PC-3 (cell line): Measurements from ENCODE around the gene LCP1. TPM values are rescaled to one million over a fixed set of nuclear protein-coding genes. Genes with fewer than 3 reads are reported as not detected.

Source experiments
- ATAC-seq: fragments of 200-7000 bp; cut with Tn5 transposase; 2 replicates; pipeline ENCODE4 v1.9.1; 2020; ENCODE audit warnings: mild to moderate bottlenecking, moderate library complexity
- BruUV-seq: library from RNA; stranded (reverse); fragments of 400-500 nt; replicated peaks from 2 replicates; lab custom pipeline; 2021; lab: Mats Ljungman, UMichigan
- CTCF ChIA-PET: fragments of 300-600 bp; sonication (Branson Sonifier 250); formaldehyde crosslinking; loops from one replicate; lab custom pipeline; 2022; ENCODE audit warnings: antibody characterized with exemption; lab: Charles Lee
- POLR2A ChIA-PET: fragments of 300-600 bp; sonication (Branson Sonifier 250); formaldehyde crosslinking; loops from one replicate; lab custom pipeline; 2022; ENCODE audit warnings: antibody characterized with exemption; ENCODE audit not compliant: unreplicated experiment; lab: Charles Lee
- DNase-seq: peaks from one replicate; pipeline ENCODE4 v3.0.0-alpha.2; 2015
- H2AFZ ChIP-seq: fragments of 300-600 bp; sonication (generic); 2 replicates; pipeline ENCODE4 v1.6.0; 2016; ENCODE audit warnings: antibody characterized with exemption, low read length
- H3F3A ChIP-seq: fragments of 300-600 bp; sonication (generic); one replicate; pipeline ENCODE4 v1.6.0; 2017; ENCODE audit warnings: antibody characterized with exemption, low read length, control low read depth, mild to moderate bottlenecking; ENCODE audit not compliant: unreplicated experiment
- H3K27ac ChIP-seq: fragments of 300-600 bp; sonication (generic); 2 replicates; pipeline ENCODE4 v1.5.1; 2016; ENCODE audit warnings: mild to moderate bottlenecking, low read length
- H3K27me3 ChIP-seq: fragments of 300-600 bp; sonication (generic); 2 replicates; pipeline ENCODE4 v1.6.1; 2016; ENCODE audit warnings: low read length, mixed read lengths
- H3K36me3 ChIP-seq: fragments of 300-600 bp; sonication (generic); 2 replicates; pipeline ENCODE4 v1.6.1; 2016; ENCODE audit warnings: low read depth, mixed run types, low read length, mixed read lengths
- H3K4me1 ChIP-seq: fragments of 300-600 bp; sonication (generic); 2 replicates; pipeline ENCODE4 v1.5.1; 2016; ENCODE audit warnings: low read length; ENCODE audit not compliant: insufficient read depth
- H3K4me2 ChIP-seq: fragments of 300-600 bp; sonication (generic); 2 replicates; pipeline ENCODE4 v1.6.0; 2016; ENCODE audit warnings: low read length
- H3K4me3 ChIP-seq: fragments of 300-600 bp; sonication (generic); 2 replicates; pipeline ENCODE4 v1.5.1; 2016; ENCODE audit warnings: mild to moderate bottlenecking, low read length, mixed read lengths
- H3K79me2 ChIP-seq: fragments of 300-600 bp; sonication (generic); 2 replicates; pipeline ENCODE4 v1.6.1; 2017; ENCODE audit warnings: low read length, mixed read lengths
- H3K9ac ChIP-seq: fragments of 300-600 bp; sonication (generic); 2 replicates; pipeline ENCODE4 v1.6.0; 2016; ENCODE audit warnings: mild to moderate bottlenecking, low read length
- H3K9me2 ChIP-seq: fragments of 300-600 bp; sonication (generic); replicated peaks from 2 replicates; pipeline ENCODE4 v1.6.1; 2016; ENCODE audit warnings: mixed run types, low read length, mixed read lengths
- H3K9me3 ChIP-seq: fragments of 300-600 bp; sonication (generic); 2 replicates; pipeline ENCODE4 v1.6.1; 2016; ENCODE audit warnings: low read length, mixed read lengths
- H4K20me1 ChIP-seq: fragments of 300-600 bp; sonication (generic); 2 replicates; pipeline ENCODE4 v1.6.1; 2016; ENCODE audit warnings: low read length, mixed read lengths
- EZH2 ChIP-seq: fragments of 300-600 bp; sonication (generic); IDR thresholded peaks from one replicate; pipeline ENCODE4 v1.6.1; 2017; ENCODE audit warnings: antibody characterized with exemption, mild to moderate bottlenecking, low read length; ENCODE audit not compliant: unreplicated experiment
- EZH2phosphoT487 ChIP-seq: fragments of 300-600 bp; sonication (generic); IDR thresholded peaks from 2 replicates; pipeline ENCODE4 v1.6.1; 2018; ENCODE audit warnings: mild to moderate bottlenecking, antibody characterized with exemption, low read length, borderline replicate concordance
- intact Hi-C: fragments of 100-400 bp; cut with micrococcal nuclease; formaldehyde crosslinking; loops from 2 replicates; pipeline ENCODE4 v1.9.0; 2023
- total RNA-seq: library from RNA; depleted of rRNA; stranded (reverse); fragments of >200 nt; gene quantifications from 2 replicates; pipeline ENCODE4 v1.2.3, GENCODE V29; 2014
- TF ChIP-seq, protein P1 (sequence below): fragments of 300-600 bp; sonication (generic); conservative IDR thresholded peaks from 2 replicates; pipeline ENCODE4 v1.5.1; 2017; ENCODE audit warnings: antibody characterized with exemption, low read depth, mild to moderate bottlenecking, low read length

The LCP1 gene
- total RNA-seq, 1 experiment from 2014 or later: 143 TPM

DNA sequence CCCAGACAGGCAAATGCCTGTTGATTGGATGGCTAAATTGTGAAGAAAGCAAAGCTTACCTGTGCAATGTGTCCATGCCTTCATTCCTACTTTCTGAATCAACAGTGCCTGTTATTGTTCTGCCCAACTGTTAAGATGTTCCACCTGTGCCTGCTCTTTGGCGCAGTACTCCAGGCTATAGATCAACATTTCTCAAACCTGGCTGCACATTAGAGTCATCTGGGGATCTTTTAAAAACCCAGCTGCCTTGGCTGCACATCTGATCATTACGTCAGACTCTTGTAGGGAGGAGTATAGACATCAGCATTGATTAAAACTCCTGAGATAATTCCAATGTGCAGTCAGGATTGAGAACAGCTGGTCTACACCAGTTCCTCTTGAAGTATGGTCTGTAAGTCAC, 60.9 kb downstream of the LCP1 start:
- Histone ChIP-seq H3K79me2 (no peaks in the 10 kb centered on the region), H3K4me3 (no peak overlapping the region), H3K4me1 (peaks cover 4% of the 10 kb centered on the region; the same call in 1 of the 2 replicates), H3F3A (no peaks in the 10 kb centered on the region), H3K4me2 (no peak overlapping the region), H2AFZ (no peak overlapping the region), H3K9me3 (no peaks in the 10 kb centered on the region), H4K20me1 (no peaks in the 10 kb centered on the region), H3K9me2 (no peaks in the 10 kb centered on the region), H3K36me3 (peaks cover under 1% of the 10 kb centered on the region; the same call in 1 of the 2 replicates), H3K27ac (no peak overlapping the region), H3K27me3 (no peaks in the 10 kb centered on the region), H3K9ac (no peak overlapping the region)
- ChIA-PET POLR2A (no interaction called here), CTCF (no interaction called here)
- TF ChIP-seq EZH2phosphoT487 (no peak), EZH2 (no peak)
- TF ChIP-seq, protein P1, sequence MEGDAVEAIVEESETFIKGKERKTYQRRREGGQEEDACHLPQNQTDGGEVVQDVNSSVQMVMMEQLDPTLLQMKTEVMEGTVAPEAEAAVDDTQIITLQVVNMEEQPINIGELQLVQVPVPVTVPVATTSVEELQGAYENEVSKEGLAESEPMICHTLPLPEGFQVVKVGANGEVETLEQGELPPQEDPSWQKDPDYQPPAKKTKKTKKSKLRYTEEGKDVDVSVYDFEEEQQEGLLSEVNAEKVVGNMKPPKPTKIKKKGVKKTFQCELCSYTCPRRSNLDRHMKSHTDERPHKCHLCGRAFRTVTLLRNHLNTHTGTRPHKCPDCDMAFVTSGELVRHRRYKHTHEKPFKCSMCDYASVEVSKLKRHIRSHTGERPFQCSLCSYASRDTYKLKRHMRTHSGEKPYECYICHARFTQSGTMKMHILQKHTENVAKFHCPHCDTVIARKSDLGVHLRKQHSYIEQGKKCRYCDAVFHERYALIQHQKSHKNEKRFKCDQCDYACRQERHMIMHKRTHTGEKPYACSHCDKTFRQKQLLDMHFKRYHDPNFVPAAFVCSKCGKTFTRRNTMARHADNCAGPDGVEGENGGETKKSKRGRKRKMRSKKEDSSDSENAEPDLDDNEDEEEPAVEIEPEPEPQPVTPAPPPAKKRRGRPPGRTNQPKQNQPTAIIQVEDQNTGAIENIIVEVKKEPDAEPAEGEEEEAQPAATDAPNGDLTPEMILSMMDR: no peak
- no peak for DNase-seq
- intact Hi-C loops: no loop called here
- ATAC-seq: no peak
- no TSS peak for BruUV-seq

DNA sequence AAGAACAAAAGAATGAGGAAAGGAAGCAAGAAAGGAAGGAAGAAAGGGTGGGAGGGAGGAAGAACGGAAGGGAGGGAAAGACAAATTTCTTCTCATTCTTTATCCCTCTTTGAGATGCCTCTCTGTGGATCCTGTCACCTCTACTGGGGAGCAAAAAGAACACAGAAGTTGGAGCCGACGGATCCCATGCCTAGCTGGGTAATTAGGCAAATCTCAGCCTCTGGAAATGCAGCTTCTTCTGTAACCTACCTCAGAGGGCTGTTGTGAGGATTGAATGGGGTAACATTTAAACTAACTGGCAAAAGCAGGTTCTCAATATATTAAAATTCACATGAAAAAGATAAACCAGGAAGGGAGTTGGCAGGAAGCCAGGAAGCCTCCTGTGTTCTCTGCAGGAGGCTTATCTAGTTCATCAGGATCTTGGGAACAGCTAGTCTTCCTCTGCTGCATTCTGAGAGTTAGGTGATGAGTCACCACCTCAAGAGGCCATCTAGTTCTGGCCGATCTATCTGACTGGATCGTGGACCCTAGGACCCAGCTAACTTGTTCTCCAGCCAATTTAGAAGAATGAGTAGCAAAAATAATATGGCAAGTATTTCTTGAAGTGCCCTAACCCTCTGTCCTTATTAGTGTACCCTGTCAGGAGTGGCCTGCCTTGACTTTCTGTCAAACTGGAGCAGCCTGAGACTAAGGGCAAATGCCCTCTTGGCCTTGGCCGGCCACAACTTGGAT, 61.9 kb downstream of the LCP1 start:
- TF ChIP-seq, protein P1: no peak
- no peak for TF ChIP-seq EZH2
- no peak for TF ChIP-seq EZH2phosphoT487
- peaks cover 4% of the 10 kb centered on the region; the same call in 1 of the 2 replicates for H3K4me1 ChIP-seq
- H3K9me3 ChIP-seq: no peaks in the 10 kb centered on the region
- ATAC-seq: peak; percentile 68
- DNase-seq: peak; percentile 56
- no peaks in the 10 kb centered on the region for H3K9me2 ChIP-seq
- no peak overlapping the region for H3K27ac ChIP-seq
- no peaks in the 10 kb centered on the region for H3K79me2 ChIP-seq
- no TSS peak for BruUV-seq
- H2AFZ ChIP-seq: no peak overlapping the region
- CTCF ChIA-PET: no interaction called here
- no peaks in the 10 kb centered on the region for H3K27me3 ChIP-seq
- no peak overlapping the region for H3K4me2 ChIP-seq
- H3K36me3 ChIP-seq: no peaks in the 10 kb centered on the region
- POLR2A ChIA-PET: interaction anchor here (0.6 kb wide), 1 partner anchor 15 kb away, joined by 3 read pairs; no protein-coding TSS in a partner anchor
- H4K20me1 ChIP-seq: no peaks in the 10 kb centered on the region
- no peak overlapping the region for H3K4me3 ChIP-seq
- no peak overlapping the region for H3K9ac ChIP-seq
- intact Hi-C loops: no loop called here
- H3F3A ChIP-seq: no peaks in the 10 kb centered on the region
